Activated naive CD8-positive, alpha-beta T cell treated with anti-CD3 and anti-CD28 coated beads, Interleukin-2, amount 10 ng/mL, durations not matched to agents 7 days and 5 days (primary cell): Measurements from ENCODE around the gene NPAS4. TPM values are rescaled to one million over a fixed set of nuclear protein-coding genes. Genes with fewer than 3 reads are reported as not detected.

Experiments
- total RNA-seq, 2 experiments: library from RNA; stranded (reverse); gene quantifications; one replicate each; pipeline ENCODE4 v1.2.3, GENCODE V29; 2021

The NPAS4 gene
- total RNA-seq, 2 experiments from 2014 or later, result 0.23 to 0.67 TPM

Other genes with a start within 250 kb of the NPAS4 start
- gene KLC2, start 163.3 kb upstream of the NPAS4 start, total RNA-seq, result 10 to 100 TPM; 39.3 to 41.9 TPM
- gene RAB1B, start 152.4 kb upstream of the NPAS4 start, total RNA-seq, result 100 to 1,000 TPM; 136 to 145 TPM
- gene CNIH2, start 142.9 kb upstream of the NPAS4 start, total RNA-seq, result 1 to 10 TPM; 2.1 to 2.7 TPM
- 10 to 100 TPM; 44.5 to 45.5 TPM for gene YIF1A, start 131.9 kb upstream of the NPAS4 start, total RNA-seq
- not detected for gene TMEM151A, start 129.1 kb upstream of the NPAS4 start, total RNA-seq
- 10 to 100 TPM; 80.3 to 85.5 TPM for gene CD248, start 104.0 kb upstream of the NPAS4 start, total RNA-seq
- 1 to 10 TPM; 3.0 to 5.7 TPM for gene RIN1, start 84.6 kb upstream of the NPAS4 start, total RNA-seq
- 10 to 100 TPM; 45.4 to 47.8 TPM for gene BRMS1, start 75.9 kb upstream of the NPAS4 start, total RNA-seq
- gene B4GAT1, start 73.4 kb upstream of the NPAS4 start, total RNA-seq, result 1 to 10 TPM; 9.5 to 9.7 TPM
- gene SLC29A2, start 49.3 kb upstream of the NPAS4 start, total RNA-seq, result 10 to 100 TPM; 11.2 to 12.1 TPM
- gene MRPL11, start 17.8 kb downstream of the NPAS4 start, total RNA-seq, result 10 to 100 TPM; 53.9 to 64.4 TPM
- 10 to 100 TPM; 10.6 to 10.7 TPM for gene PELI3, start 45.9 kb downstream of the NPAS4 start, total RNA-seq
- gene DPP3, start 59.4 kb downstream of the NPAS4 start, total RNA-seq, result 10 to 100 TPM; 44.9 to 45.7 TPM
- 10 to 100 TPM; 22.6 to 26.4 TPM for gene BBS1, start 89.6 kb downstream of the NPAS4 start, total RNA-seq
- gene ZDHHC24, start 125.0 kb downstream of the NPAS4 start, total RNA-seq, result 10 to 100 TPM; 22.1 to 23.0 TPM
- under 1 TPM in 1 of 2 experiments, not detected in 1; 0.11 TPM for gene ACTN3, start 125.9 kb downstream of the NPAS4 start, total RNA-seq
- 10 to 100 TPM; 13.5 to 14.2 TPM for gene CTSF, start 147.6 kb downstream of the NPAS4 start, total RNA-seq
- under 1 TPM; 0.09 to 0.14 TPM for gene CCDC87, start 172.0 kb downstream of the NPAS4 start, total RNA-seq
- gene CCS, start 172.2 kb downstream of the NPAS4 start, total RNA-seq, result 10 to 100 TPM; 46.6 to 47.5 TPM
- gene RBM14, start 195.6 kb downstream of the NPAS4 start, total RNA-seq, result 100 to 1,000 TPM; 150 to 151 TPM
- 100 to 1,000 TPM; 152 to 158 TPM for gene RBM4, start 217.7 kb downstream of the NPAS4 start, total RNA-seq